Astrocyte (in vitro differentiated cells and primary cell): ENCODE measurements around the gene MXD3. TPM values are rescaled to one million over a fixed set of nuclear protein-coding genes. Genes with fewer than 3 reads are reported as not detected.
A peak's percentile ranks its signal among the peaks of the same experiment; 100 is the strongest.

Experiments used
- DNase-seq: peaks from one replicate; pipeline ENCODE4 v3.0.0-alpha.2; 2010; ENCODE audit warnings: low read depth
- FAIRE-seq: peaks from 2 replicates; lab custom pipeline; 2011; peaks lifted over from hg19 to GRCh38; lab: Jason Lieb, UNC
- H2AFZ ChIP-seq: 2 replicates; pipeline ENCODE4 v1.6.0; 2012; ENCODE audit warnings: low read depth, low read length, inconsistent platforms
- H3K27ac ChIP-seq: 2 replicates; pipeline ENCODE4 v1.5.1; 2011; ENCODE audit warnings: low read depth, low read length, inconsistent platforms
- H3K27me3 ChIP-seq: 2 replicates; pipeline ENCODE4 v1.6.0; 2011; ENCODE audit warnings: low read length, inconsistent platforms; ENCODE audit not compliant: insufficient read depth
- H3K36me3 ChIP-seq: 2 replicates; pipeline ENCODE4 v1.5.1; 2011; ENCODE audit warnings: low read length, inconsistent platforms; ENCODE audit not compliant: insufficient read depth
- H3K4me1 ChIP-seq: 2 replicates; pipeline ENCODE4 v1.5.1; 2011; ENCODE audit warnings: low read length, inconsistent platforms; ENCODE audit not compliant: insufficient read depth
- H3K4me2 ChIP-seq: 2 replicates; pipeline ENCODE4 v1.6.0; 2012; ENCODE audit warnings: low read length, inconsistent platforms
- H3K4me3 ChIP-seq: 2 replicates; pipeline ENCODE4 v1.5.1; 2011; ENCODE audit warnings: low read depth, mild to moderate bottlenecking, low read length, inconsistent platforms; ENCODE audit not compliant: insufficient read depth
- H3K79me2 ChIP-seq: 2 replicates; pipeline ENCODE4 v1.6.0; 2012; ENCODE audit warnings: mild to moderate bottlenecking, low read length, inconsistent platforms; ENCODE audit not compliant: insufficient read depth
- H3K9ac ChIP-seq: 2 replicates; pipeline ENCODE4 v1.6.0; 2012; ENCODE audit warnings: mild to moderate bottlenecking, low read length, inconsistent platforms
- H3K9me3 ChIP-seq: 2 replicates; pipeline ENCODE4 v1.5.1; 2012; ENCODE audit warnings: low read depth, mild to moderate bottlenecking, low read length, inconsistent platforms; ENCODE audit not compliant: insufficient read depth
- H4K20me1 ChIP-seq: 2 replicates; pipeline ENCODE4 v1.6.0; 2012; ENCODE audit warnings: low read length, inconsistent platforms; ENCODE audit not compliant: insufficient read depth
- H3K27ac Mint-ChIP-seq: one replicate; pipeline ENCODE4 v1.8.0; 2021; ENCODE audit warnings: mild to moderate bottlenecking, mixed read lengths; ENCODE audit not compliant: unreplicated experiment
- H3K27me3 Mint-ChIP-seq: one replicate; pipeline ENCODE4 v1.8.0; 2021; ENCODE audit warnings: low read depth, mixed read lengths; ENCODE audit not compliant: unreplicated experiment
- H3K36me3 Mint-ChIP-seq: one replicate; pipeline ENCODE4 v1.8.0; 2021; ENCODE audit warnings: low read depth, mixed read lengths; ENCODE audit not compliant: unreplicated experiment
- H3K4me1 Mint-ChIP-seq: one replicate; pipeline ENCODE4 v1.8.0; 2021; ENCODE audit warnings: low read depth, mixed read lengths; ENCODE audit not compliant: unreplicated experiment
- H3K4me3 Mint-ChIP-seq: one replicate; pipeline ENCODE4 v1.8.0; 2021; ENCODE audit warnings: mild to moderate bottlenecking, moderate library complexity, mixed read lengths; ENCODE audit not compliant: unreplicated experiment
- H3K9me3 Mint-ChIP-seq: one replicate; pipeline ENCODE4 v1.8.0; 2021; ENCODE audit warnings: mild to moderate bottlenecking, mixed read lengths; ENCODE audit not compliant: unreplicated experiment
- EZH2 ChIP-seq: IDR thresholded peaks from 2 replicates; pipeline ENCODE4 v1.6.1; 2012; ENCODE audit warnings: mild to moderate bottlenecking, low read length, inconsistent platforms; ENCODE audit not compliant: insufficient read depth
- total RNA-seq: library from RNA; stranded (reverse); gene quantifications from 2 replicates; pipeline ENCODE4 v1.2.1, GENCODE V29; 2021
- TF ChIP-seq, protein P1 (sequence below): IDR thresholded peaks from 2 replicates; pipeline ENCODE4 v1.5.1; 2011; ENCODE audit warnings: low read depth, mild to moderate bottlenecking, inconsistent platforms, low read length, moderate library complexity; ENCODE audit not compliant: insufficient read depth

The MXD3 gene
- total RNA-seq, 1 donor from 2014 or later: 2.8 TPM

DNA sequence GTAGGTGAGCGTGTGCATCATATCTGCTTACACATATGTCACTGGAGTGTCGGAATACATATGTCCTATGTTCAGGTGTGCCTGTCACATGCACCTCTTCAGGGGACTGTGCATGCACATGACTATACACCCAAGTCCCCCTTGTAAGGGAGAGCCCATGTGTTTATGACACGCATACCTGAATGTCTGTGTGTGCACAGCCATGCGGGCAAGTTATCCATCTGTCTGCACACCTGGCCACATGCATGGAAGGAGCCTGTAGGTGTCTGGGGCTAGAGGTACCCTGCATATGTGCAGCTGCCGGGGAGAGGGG, 45.4 kb upstream of the MXD3 start:
- Histone ChIP-seq H3K4me3 (no peak overlapping the region), H3K9me3 (no peaks in the 10 kb centered on the region), H2AFZ (no peak overlapping the region), H3K79me2 (no peaks in the 10 kb centered on the region), H3K4me2 (no peak overlapping the region), H3K27ac (no peak overlapping the region), H3K27me3 (no peaks in the 10 kb centered on the region), H3K9ac (no peak overlapping the region), H3K4me1 (peaks cover 10% of the 10 kb centered on the region), H3K36me3 (no peaks in the 10 kb centered on the region), H4K20me1 (no peaks in the 10 kb centered on the region)
- peaks cover 30% of the 10 kb centered on the region for H3K27me3 Mint-ChIP-seq
- H3K4me3 Mint-ChIP-seq: peak overlapping the region; percentile 50
- FAIRE-seq (no peak), DNase-seq (no peak)
- peaks cover 6% of the 10 kb centered on the region for H3K9me3 Mint-ChIP-seq
- H3K36me3 Mint-ChIP-seq: peaks cover 4% of the 10 kb centered on the region
- TF ChIP-seq EZH2: no peak
- TF ChIP-seq, protein P1, sequence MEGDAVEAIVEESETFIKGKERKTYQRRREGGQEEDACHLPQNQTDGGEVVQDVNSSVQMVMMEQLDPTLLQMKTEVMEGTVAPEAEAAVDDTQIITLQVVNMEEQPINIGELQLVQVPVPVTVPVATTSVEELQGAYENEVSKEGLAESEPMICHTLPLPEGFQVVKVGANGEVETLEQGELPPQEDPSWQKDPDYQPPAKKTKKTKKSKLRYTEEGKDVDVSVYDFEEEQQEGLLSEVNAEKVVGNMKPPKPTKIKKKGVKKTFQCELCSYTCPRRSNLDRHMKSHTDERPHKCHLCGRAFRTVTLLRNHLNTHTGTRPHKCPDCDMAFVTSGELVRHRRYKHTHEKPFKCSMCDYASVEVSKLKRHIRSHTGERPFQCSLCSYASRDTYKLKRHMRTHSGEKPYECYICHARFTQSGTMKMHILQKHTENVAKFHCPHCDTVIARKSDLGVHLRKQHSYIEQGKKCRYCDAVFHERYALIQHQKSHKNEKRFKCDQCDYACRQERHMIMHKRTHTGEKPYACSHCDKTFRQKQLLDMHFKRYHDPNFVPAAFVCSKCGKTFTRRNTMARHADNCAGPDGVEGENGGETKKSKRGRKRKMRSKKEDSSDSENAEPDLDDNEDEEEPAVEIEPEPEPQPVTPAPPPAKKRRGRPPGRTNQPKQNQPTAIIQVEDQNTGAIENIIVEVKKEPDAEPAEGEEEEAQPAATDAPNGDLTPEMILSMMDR: no peak
- H3K4me1 Mint-ChIP-seq: peaks cover 14% of the 10 kb centered on the region
- peak overlapping the region; percentile 28 for H3K27ac Mint-ChIP-seq

DNA sequence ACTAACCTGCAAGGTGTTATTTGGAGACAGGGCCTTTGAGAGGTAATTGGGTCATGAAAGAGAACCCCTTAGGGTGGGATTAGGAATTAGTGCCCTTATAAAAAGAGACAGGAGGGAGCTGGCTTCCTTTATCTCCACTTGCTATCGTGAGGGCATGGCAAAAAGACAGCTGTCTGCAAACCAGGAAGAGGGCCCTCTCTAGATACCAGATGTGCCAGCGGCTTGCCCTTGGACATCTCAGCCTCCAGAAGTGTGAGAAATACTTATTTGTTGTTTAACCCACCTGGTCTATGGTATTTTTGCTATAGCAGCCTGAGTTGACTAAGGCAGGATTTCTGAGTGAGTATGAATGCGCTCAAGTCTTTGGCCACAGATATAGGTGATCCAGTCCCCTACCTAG, 45.0 kb upstream of the MXD3 start:
- peaks cover 4% of the 10 kb centered on the region for H3K36me3 Mint-ChIP-seq
- Histone ChIP-seq H3K27me3 (no peaks in the 10 kb centered on the region), H3K36me3 (no peaks in the 10 kb centered on the region), H3K27ac (no peak overlapping the region), H4K20me1 (no peaks in the 10 kb centered on the region), H3K4me3 (no peak overlapping the region), H3K4me1 (peaks cover 12% of the 10 kb centered on the region), H3K79me2 (no peaks in the 10 kb centered on the region), H3K9me3 (no peaks in the 10 kb centered on the region), H2AFZ (no peak overlapping the region), H3K4me2 (no peak overlapping the region), H3K9ac (no peak overlapping the region)
- FAIRE-seq: no peak
- peaks cover 26% of the 10 kb centered on the region for H3K27me3 Mint-ChIP-seq
- no peak for DNase-seq
- TF ChIP-seq, protein P1: no peak
- TF ChIP-seq EZH2: no peak
- no peak overlapping the region for H3K4me3 Mint-ChIP-seq
- H3K9me3 Mint-ChIP-seq: peaks cover 6% of the 10 kb centered on the region
- peak overlapping the region; percentile 28 for H3K27ac Mint-ChIP-seq
- H3K4me1 Mint-ChIP-seq: peaks cover 14% of the 10 kb centered on the region

DNA sequence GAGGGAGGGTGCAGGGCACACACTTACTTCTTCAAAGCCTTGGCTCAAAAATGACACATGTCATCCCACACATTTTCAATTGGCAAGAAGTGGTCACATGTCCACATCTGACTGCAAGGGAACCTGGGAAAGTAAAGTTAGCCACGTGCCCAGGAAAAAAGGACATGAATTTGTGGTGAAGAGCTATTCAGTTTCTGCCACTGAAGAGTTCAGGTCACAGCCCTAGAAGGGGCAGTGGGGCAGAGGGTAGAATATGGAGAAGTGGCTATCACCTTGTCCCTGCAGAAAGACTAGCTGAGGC, 44.1 kb upstream of the MXD3 start:
- FAIRE-seq: no peak
- Mint-ChIP-seq H3K4me3 (no peak overlapping the region), H3K36me3 (peaks cover 4% of the 10 kb centered on the region)

More for the DNA sequence above, 44.1 kb upstream of the MXD3 start:
- TF ChIP-seq EZH2: no peak
- TF ChIP-seq, protein P1: no peak
- Mint-ChIP-seq H3K27ac (no peak overlapping the region), H3K4me1 (peaks cover 15% of the 10 kb centered on the region), H3K9me3 (peaks cover 6% of the 10 kb centered on the region), H3K27me3 (peaks cover 23% of the 10 kb centered on the region)
- H3K4me1 ChIP-seq: peaks cover 13% of the 10 kb centered on the region
- no peak for DNase-seq
- no peaks in the 10 kb centered on the region for H4K20me1 ChIP-seq
- H3K9ac ChIP-seq: no peak overlapping the region
- H3K4me3 ChIP-seq: no peak overlapping the region
- H3K27ac ChIP-seq: no peak overlapping the region
- H3K27me3 ChIP-seq: no peaks in the 10 kb centered on the region
- no peak overlapping the region for H2AFZ ChIP-seq
- H3K36me3 ChIP-seq: no peaks in the 10 kb centered on the region
- H3K9me3 ChIP-seq: no peaks in the 10 kb centered on the region
- H3K79me2 ChIP-seq: peaks cover 5% of the 10 kb centered on the region
- H3K4me2 ChIP-seq: no peak overlapping the region
